NCI-H460 (cell line): ENCODE measurements around the gene LRRTM4. TPM values are rescaled to one million over a fixed set of nuclear protein-coding genes. Genes with fewer than 3 reads are reported as not detected.
A peak's percentile ranks its signal among the peaks of the same experiment; 100 is the strongest.

Experiments
- DNase-seq: peaks from one replicate; pipeline ENCODE4 v3.0.0-alpha.2; 2016; ENCODE audit warnings: low read depth; ENCODE audit errors: extremely low read depth
- total RNA-seq: library from RNA; depleted of rRNA; stranded (reverse); fragments of >200 nt; shearing (Covaris generic); gene quantifications from 2 replicates; pipeline ENCODE4 v1.2.3, GENCODE V29; 2014

The LRRTM4 gene
- total RNA-seq, 1 experiment from 2014 or later: 0.05 TPM

- DNase-seq: no peak
These were observed 592.0 kb downstream of the LRRTM4 start for GRCh38 chr2:76930056-76930744.

GRCh38 chr2:76928026-76928425, 594.1 kb downstream of the LRRTM4 start:
- DNase-seq: no peak

GRCh38 chr2:76921006-76921405, 601.2 kb downstream of the LRRTM4 start:
- no peak for DNase-seq

- peak; percentile 67 for DNase-seq
These were observed 626.7 kb downstream of the LRRTM4 start for GRCh38 chr2:76895469-76895868.

GRCh38 chr2:76870581-76870980, 651.6 kb downstream of the LRRTM4 start:
- no peak for DNase-seq

- DNase-seq: no peak
These were observed 652.2 kb downstream of the LRRTM4 start for GRCh38 chr2:76870011-76870410.

GRCh38 chr2:76867854-76868253, 654.3 kb downstream of the LRRTM4 start:
- DNase-seq: no peak

GRCh38 chr2:76866464-76866863, 655.7 kb downstream of the LRRTM4 start:
- no peak for DNase-seq

GRCh38 chr2:76862901-76863300, 659.3 kb downstream of the LRRTM4 start:
- no peak for DNase-seq

GRCh38 chr2:76861708-76862107, 660.5 kb downstream of the LRRTM4 start:
- no peak for DNase-seq

GRCh38 chr2:76851000-76851399, 671.2 kb downstream of the LRRTM4 start:
- no peak for DNase-seq

GRCh38 chr2:76849086-76849485, 673.1 kb downstream of the LRRTM4 start:
- no peak for DNase-seq

GRCh38 chr2:76839826-76840225, 682.4 kb downstream of the LRRTM4 start:
- DNase-seq: no peak

GRCh38 chr2:76829374-76830234, 692.6 kb downstream of the LRRTM4 start:
- DNase-seq: no peak

GRCh38 chr2:76826691-76827090, 695.5 kb downstream of the LRRTM4 start:
- no peak for DNase-seq

- DNase-seq: no peak
These were observed 696.8 kb downstream of the LRRTM4 start for GRCh38 chr2:76825140-76825970.

- no peak for DNase-seq
These were observed 700.4 kb downstream of the LRRTM4 start for GRCh38 chr2:76821731-76822130.

GRCh38 chr2:76813084-76813483, 709.1 kb downstream of the LRRTM4 start:
- DNase-seq: no peak

- no peak for DNase-seq
These were observed 710.0 kb downstream of the LRRTM4 start for GRCh38 chr2:76812156-76812555.

GRCh38 chr2:76809136-76809535, 713.0 kb downstream of the LRRTM4 start:
- DNase-seq: no peak

GRCh38 chr2:76808732-76809131, 713.4 kb downstream of the LRRTM4 start:
- DNase-seq: no peak
